G401.6 (cell line): Measurements from ENCODE around the gene DNM2.
"Not testable (repeated sequence)": the region's sequence is repeated elsewhere in the genome, so short reads cannot be mapped to it uniquely, and the experiment has no call there.

Source experiments
- FAIRE-seq: peaks from 2 replicates; lab custom pipeline; 2012; peaks lifted over from hg19 to GRCh38; lab: Jason Lieb, UNC

DNM2 gene

DNA sequence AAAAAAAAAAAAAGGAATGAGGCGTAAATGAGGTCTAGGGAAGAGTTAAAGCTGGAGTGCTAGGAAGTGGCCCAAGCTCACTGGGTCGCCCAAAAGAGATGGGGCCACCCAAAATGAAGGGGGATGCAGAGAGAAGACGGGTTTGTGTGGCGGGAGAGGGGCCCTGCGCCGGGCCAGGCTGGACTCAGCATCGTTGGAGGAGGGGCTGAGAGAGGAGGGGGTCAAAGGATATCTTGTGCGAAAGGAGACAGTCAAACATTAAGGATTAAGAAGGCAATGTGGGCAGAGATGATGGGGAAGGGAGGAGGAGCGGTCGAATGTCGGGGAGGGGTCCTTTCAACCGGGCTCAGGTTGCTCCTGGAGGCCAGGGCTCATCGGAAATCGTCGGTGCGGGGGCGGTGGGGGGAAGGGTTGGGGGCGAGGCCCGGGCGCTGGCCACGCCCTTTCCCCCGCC lies 152.6 kb downstream of the DNM2 start:
- FAIRE-seq: no peak

DNA sequence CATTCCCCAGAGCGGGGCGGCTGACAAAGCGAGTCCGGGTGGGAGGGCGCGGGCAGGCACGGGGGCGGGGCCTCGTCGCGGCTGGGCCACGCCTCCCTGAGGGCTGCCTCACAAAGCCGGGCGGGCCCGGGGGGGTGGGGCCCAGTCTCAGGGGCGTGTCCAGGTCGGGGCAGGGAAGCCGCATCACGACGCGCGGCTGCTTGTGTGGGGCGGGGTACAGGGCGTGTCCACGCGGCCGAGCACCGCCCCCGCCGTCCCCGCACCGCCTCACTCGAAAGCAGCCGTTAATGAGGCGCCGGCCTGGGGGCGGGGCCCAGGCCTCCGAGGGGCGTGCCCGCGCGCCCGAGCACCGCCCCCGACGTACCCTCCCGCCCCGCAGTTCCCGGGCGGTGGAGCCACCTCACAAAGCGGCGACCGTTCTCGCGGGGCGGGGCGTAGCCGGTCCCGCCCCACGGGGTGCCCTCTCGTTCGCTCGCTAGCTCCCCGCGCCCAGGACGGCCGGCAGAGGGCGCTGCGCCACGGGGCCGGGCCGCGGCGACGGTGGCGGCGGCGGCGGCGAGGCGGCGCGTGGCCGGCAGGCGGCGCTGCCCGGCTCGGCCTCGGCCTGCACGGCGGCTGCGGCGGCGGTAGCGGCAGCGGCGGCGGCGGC lies 153.2 kb downstream of the DNM2 start, which contains the start of gene CARM1:
CARM1 (plus strand) TSS at position 599 of the 649 bp plus-strand sequence. CDS start 150 bp downstream, outside the sequence.
- no peak for FAIRE-seq

DNA sequence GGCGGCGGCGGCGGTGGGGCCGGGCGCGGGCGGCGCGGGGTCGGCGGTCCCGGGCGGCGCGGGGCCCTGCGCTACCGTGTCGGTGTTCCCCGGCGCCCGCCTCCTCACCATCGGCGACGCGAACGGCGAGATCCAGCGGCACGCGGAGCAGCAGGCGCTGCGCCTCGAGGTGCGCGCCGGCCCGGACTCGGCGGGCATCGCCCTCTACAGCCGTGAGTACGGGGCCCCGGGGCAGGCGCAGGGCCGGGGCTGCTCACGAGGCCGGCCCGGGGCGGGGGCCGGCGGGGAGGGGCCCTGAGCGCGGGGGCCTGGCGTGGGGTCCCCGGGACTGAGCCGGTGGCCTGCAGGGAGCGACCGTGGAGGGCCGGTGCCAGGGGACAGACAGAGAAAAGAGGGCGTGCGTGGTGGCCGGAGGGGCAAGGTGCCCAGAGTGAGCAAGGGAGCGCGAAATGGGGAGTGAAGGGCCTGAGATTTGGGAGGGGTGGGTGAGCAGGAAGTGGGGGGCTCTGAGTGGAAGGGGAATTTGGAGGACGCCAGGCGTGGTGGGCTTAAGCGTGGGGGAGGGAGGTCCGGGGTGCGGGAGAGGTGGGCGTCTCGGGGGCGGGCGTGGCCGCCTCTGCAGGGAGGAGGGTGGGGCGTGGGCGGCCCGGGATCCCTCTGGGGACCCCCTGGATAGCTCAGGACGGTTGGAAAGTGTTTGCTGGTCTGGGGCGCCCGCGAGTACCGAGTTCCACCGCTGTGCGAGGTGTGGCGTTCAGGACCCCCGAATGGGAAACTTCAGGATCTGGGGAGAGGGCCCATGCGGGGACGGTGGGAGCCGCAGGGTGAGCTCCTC lies 154.0 kb downstream of the DNM2 start:
- no peak for FAIRE-seq

DNA sequence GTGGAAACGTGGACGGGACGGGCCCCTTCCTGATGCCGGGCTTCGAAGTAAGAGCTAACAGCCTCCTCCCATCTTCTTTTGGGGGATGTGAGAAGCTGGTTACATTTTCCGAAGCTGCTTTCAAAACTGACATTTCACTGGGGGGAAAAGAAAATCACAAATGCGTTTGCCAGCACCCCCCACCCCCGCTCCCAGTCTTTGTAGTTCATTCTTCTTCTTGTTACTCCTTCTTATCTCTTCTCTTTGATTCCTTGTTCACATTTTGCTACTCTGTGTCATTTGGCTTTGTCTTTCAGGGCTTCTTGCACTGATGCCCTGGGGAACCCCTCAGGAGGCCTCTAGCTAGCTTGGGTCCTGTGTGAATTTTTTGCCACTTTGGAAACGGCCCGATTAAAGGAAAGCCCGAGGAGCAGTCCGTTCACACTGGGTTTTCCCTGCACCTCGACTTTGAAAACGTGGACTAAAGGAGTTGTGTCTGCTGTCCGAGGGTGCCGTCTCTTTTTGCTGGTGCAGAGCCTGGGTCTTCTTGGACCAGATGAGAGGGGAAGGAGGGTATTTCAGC lies 154.7 kb downstream of the DNM2 start:
- no peak for FAIRE-seq

DNA sequence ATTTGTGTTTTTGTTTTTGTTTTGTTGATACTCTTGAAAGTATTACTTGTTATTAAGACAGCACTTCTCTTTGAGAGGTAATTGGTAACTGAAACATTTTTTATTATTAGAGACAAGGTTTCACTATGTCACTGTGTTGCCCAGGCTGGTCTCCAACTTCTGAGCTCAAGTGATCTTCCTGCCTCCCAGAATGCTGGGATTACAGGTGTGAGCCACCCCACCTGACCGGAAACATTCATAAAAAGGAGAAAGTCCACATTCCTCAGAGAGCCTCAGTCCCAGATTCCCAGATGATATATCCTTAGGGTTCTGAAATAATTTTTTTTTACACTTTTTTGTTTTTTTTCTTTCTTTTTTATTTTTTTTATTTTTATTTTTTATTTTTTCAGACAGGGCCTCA lies 156.1 kb downstream of the DNM2 start:
- FAIRE-seq: no peak

DNA sequence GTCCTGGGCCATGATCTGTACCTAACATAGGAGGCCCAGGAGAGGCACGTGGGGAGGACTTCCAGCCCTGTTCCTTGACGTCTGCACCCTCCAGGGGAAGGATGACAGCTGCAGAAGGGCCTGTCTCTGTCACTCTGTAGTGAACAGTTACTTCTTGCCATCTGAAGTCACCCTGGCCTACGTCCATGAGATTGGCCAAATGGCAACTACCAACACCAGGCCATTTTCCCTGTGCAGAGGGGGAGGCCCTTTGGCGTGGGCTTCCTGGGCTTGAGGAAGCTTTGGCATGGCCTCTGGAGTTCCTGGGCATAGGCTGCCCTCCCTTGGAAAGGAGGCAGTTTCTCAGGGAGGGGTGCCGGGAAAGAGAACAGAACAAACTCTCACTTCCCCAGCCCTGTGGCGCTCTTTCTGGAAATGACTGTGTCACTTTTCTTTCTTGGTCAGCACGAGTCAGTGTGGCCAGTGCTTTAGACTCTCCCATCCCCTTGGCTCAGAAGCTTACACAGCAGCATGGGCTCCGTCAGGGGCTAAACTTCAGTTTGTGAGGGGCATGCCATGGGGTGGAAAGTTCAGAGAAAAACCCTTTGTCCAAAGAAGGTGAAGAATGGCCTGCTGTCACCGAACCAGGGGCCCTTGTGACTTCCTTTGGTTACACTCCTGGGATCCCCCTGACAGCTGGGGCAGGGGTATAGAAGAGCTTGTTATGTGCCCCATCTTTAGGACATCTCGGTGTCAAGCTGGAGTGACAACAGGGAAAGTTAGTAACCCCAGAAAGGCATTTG lies 158.8 kb downstream of the DNM2 start:
- no peak for FAIRE-seq

DNA sequence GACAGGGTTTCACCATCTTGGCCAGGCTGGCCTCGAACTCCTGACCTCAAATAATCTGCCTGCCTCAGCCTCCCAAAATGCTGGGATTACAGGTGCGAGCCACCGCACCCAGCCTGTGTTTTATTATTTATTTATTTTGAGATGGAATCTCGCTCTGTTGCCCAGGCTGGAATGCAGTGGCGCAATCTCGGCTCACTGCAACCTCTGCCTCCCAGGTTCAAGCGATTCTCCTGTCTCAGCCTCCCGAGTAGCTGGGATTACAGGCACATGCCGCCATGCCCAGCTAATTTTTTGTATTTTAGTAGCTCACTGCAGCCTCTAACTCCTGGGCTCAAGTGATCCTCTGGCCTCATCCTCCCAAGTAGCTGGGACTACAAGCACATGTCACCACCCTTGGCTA lies 159.7 kb downstream of the DNM2 start:
- FAIRE-seq: not testable (repeated sequence)

DNA sequence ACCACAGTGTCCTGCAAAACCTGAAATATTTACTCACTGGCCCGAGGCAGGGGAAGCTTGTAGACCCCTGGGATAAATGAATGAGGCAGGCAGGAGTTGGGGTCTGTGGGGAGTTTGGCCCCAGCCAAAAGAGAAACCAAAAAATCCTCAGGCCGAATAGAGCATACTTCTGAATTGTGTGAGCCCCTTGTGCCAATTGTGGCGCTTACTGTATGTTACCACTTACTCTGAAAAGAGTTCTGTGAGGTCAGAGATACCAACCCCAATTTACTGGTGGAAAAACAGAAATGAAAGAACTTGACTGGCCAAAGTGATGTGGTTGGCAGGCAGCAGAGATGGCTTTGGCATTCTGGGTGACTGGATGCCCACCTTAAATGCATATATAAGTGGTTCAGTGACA lies 160.4 kb downstream of the DNM2 start:
- no peak for FAIRE-seq
